GM18498 (cell line): ENCODE results near the gene DHX16.

ENCODE experiments used
- ATAC-seq: cut with Tn5 transposase; IDR thresholded peaks from one replicate; pipeline ENCODE4 v1.9.1; 2021; ENCODE audit warnings: mild to moderate bottlenecking, moderate library complexity; ENCODE audit not compliant: unreplicated experiment

Gene DHX16

GRCh38 chr6:30696432-30696831 is 23.6 kb upstream of the DHX16 start:
- no peak for ATAC-seq

- ATAC-seq, result no peak
Measured at GRCh38 chr6:30691208-30691847, 18.5 kb upstream of the DHX16 start.

DNA sequence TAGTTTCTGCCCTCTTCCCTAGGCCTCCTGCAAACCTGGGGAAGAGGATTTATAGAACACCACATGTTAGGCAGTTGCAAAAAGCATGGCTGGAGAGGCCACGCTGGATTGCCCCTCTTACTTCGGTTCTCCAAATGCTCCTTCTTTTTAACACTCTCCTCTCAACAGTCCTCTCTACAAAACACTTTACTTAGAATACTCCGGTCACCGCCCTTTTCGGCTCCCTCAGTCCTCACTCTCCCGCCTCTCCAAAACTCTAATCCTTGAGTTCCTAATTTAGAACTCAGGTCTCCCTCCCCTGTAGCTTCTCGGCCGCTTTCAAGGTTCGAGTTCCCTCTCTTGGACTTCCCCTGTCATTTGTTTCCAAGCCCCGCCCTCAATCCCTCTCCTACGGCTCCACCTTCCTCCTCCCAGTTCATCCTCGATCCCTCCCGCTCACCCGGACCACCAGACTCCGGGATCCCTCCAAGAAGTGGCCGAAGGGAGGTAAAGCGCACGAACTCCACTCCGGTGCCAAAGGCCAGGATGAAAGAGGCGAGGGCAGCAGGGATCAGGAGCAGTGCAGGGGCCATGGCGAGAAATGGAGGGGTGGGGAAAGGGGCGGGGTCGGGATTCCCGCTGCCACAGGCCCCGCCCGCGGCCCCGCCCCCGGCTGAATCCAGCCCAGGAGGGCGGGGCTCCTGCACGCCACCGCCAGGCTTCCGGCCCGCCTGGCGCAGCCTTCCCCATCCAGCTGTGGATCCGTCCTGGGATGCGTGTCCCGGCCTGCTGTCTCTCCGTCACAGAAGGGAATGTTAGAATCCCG is 17.8 kb upstream of the DHX16 start, which contains the start of gene NRM:
Gene NRM (minus strand): TSS at position 582 of the 805 bp plus-strand sequence. CDS start 10 bp downstream, at position 572.
- ATAC-seq, result peak; percentile 32

DNA sequence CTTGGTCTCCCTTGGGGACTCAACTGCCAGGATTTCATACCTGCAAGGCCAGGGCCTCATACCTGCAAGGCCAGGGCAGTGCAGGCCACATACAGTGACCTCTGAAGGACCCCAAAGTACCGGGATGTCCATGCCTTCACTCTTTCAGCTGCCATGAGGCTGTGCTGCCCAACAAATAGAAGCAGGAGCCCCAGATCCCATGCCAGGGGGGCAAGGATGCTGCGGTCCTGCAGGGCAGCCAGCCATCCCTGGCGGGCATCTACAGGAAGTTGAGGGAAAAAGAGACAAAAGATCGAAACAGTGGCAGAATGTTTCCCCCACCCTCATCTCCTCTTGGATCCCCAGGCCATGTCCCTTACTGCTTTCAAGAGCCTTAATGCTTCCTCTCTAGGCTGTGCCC is 17.2 kb upstream of the DHX16 start:
- ATAC-seq, result no peak

GRCh38 chr6:30689022-30689865 is 16.4 kb upstream of the DHX16 start:
- no peak for ATAC-seq

GRCh38 chr6:30688569-30688968 is 15.8 kb upstream of the DHX16 start:
- ATAC-seq, result no peak

- ATAC-seq, result no peak
Measured at GRCh38 chr6:30687659-30688431, 15.0 kb upstream of the DHX16 start.

DNA sequence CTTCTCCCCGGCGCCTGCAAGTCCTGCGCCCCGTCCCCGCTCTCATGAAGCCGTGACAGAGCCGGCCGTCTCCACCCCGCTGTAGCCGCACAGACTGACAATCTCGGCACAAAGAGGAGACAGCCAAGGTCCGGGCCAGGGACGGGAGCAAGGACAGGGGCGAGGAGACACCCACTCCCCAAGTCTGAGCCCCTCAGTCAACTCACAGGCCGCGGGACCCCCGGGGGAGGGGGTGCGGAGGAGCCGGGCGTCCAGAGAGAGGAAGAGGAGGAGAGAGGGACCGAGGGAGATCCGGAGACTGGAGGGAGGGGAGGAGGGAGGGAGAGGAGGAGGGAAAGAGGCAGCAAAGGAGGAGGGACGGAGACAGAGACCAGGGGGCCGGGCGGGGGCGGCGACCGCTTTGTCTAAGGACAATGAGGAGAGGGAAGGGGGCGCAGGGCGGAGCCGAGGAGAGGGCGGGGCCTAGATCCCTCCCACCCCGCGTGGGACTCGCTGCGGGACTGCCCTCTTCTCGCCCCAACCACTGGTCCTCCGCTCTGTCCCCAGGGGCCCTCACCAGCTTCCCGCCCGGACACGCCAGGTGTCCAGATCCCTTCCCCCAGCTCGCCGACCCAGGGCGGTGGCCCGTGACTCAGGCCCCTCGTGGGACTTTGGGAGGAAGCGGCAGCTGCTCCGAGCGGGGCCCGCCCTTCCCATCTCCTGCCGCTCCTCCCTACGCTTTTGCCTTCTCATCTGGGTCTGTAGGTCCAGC is 14.3 kb upstream of the DHX16 start:
- ATAC-seq, result peak; percentile 47

DNA sequence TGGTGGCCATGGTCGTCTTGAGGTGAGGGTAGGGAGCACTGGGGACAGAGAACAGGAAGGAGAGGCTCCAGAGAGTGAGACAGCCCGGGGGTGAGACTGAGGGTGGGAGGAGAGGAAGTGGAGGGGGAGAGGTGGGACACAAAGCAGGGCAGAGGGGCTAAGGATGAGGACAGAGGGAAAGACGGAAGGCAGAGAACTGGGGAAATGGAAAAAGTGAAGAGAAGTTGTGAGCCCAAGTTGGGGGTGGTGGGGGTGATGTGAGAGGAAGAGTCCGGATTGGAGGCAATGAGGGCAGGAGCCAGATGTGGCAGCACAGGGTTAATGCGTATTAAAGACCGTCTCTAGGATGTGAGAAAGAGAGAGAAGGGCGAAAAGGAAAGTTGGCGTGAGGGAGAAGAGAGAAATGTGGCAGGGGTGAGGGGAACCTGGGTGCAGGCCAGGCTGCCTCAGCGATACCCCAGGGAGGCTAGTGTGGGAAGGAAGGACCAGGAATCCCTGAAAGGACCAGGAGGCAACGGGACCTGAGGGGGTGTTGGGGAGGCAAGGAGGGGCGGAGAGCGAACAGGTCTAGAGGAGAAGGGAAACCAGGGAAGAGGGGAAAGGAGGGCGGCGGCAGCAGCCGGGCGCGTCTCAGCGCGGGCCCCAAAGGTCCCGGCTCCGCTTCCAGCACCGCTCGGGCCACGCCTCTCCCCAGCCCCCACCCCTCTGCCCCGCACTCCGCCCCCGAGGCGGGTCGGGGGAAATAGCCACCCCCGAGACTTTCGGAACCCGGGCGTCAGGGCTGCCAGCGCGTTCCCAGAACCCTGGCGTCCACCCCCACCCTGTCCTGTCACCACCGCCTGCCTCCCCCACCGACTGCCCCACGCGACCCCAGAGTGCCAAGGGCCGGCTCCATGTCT is 13.5 kb upstream of the DHX16 start, which contains the start of gene PPP1R18:
Gene PPP1R18 (minus strand): TSS at position 637 of the 899 bp plus-strand sequence. CDS start 627 bp downstream, at position 10.
- peak; percentile 27 for ATAC-seq

GRCh38 chr6:30685157-30686008 is 12.6 kb upstream of the DHX16 start:
- ATAC-seq, result no peak

GRCh38 chr6:30684386-30685156 is 11.8 kb upstream of the DHX16 start:
- no peak for ATAC-seq

GRCh38 chr6:30683980-30684338 is 11.2 kb upstream of the DHX16 start:
- no peak for ATAC-seq

DNA sequence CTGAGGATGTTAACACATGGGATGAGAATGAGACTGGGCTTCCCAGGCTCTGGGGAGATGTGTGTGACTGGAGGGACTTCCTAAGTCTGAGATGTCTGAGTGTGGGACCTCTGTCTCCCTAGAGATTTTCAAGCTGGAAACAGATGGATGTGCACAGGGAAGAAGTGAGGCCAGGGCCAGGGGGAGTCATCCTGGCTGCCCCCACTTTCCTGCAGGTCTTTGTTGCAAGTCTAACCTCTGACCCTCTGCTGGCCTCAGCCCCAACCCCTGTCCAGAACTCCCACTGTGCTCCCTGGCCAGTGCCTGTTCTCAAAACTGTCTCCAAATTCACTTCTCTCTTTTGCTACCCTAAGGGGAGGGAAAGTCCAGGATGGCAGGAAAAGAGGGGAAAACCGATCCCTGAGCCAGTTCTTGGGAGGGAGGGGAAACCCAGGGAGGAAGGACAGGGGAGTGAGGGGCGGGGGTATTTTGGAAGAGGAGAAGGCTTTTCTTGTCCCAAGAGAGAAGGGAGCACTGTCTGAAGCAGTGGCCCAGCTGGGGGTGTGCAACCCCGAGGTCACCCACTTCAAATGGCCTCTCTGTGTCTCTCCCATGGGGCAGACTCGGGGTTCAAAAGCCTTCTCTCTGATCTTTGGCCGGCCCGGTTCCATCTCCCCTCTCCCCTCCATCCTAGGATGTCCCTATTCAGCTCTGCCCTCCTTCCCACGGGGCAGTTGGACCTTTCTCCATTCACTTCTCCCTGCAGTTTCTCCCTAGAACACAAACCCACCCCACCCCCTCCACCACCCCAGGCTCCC is 10.6 kb upstream of the DHX16 start:
- no peak for ATAC-seq

DNA sequence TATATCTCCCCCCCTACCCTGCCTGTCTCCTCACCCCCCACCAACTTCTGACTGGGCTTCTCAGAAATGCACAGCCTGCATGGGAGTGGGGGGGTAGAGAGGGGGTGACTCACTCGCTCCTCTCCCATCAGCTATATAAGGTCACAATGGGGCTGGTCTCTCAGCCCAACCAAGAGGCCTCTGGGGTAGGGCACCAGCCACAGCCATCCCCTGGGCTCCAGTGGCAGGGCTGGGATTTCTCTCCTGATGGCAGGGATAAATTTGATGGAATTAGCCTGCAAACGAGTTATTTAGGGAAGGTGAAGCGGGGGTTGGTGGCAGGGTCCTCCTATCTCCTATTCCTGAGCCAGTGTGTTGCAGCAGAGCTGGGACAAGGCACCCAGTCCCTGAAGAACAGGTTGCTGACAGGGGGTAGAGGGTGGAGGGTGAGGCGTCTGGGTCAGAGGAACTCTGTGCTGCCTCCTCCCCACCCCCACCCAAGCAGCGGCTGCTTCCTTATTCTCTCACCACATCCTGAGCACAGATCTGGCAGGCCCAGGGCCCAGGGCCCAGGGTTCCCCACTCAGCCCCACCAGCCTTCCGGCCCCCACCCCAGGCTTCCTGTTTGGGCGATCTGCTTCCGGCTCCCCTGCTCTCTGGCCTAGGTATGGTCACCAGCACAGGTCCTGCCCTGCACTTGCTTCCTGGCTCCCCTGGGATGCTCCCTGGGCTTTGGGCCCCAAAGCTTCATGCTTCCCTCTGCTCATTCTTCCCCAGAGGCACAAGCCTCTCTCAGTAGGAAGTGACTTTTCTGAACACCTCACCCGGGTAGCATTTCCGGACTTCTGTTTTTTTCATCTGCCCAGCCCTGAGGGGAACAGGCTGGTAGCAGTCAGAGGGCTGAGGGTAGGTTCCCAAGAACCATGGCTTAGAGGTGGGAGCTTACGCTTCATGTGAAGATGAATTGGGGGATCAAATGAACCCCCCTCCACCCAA is 9.6 kb upstream of the DHX16 start:
- ATAC-seq, result peak; percentile 45

DNA sequence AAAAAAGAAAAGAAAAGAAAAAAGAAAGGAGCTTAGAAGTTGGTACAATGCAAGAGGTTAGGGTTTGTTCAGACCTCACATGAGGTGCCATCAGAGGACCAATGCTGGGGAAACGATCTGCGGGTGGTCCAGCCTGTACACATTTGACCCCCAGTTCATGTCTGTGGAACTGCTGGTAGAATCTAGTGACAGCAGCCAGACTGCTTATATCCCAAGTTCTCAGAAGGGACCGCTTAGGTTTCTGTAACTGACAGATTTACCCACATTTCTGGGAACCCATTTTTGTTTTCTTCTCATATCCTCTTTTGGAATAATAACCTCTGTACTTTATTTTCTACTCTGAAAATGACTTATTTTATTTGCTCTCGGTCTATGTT is 8.9 kb upstream of the DHX16 start:
- no peak for ATAC-seq
